SK-N-DZ (cell line): ENCODE data around the gene GMPPA.

Experiments
- DNase-seq: peaks from one replicate; pipeline ENCODE4 v3.0.0-alpha.2; 2015; ENCODE audit warnings: low spot score

GMPPA gene

GRCh38 chr2:219467736-219468075 lies 31.0 kb upstream of the GMPPA start:
- DNase-seq: no peak

DNA sequence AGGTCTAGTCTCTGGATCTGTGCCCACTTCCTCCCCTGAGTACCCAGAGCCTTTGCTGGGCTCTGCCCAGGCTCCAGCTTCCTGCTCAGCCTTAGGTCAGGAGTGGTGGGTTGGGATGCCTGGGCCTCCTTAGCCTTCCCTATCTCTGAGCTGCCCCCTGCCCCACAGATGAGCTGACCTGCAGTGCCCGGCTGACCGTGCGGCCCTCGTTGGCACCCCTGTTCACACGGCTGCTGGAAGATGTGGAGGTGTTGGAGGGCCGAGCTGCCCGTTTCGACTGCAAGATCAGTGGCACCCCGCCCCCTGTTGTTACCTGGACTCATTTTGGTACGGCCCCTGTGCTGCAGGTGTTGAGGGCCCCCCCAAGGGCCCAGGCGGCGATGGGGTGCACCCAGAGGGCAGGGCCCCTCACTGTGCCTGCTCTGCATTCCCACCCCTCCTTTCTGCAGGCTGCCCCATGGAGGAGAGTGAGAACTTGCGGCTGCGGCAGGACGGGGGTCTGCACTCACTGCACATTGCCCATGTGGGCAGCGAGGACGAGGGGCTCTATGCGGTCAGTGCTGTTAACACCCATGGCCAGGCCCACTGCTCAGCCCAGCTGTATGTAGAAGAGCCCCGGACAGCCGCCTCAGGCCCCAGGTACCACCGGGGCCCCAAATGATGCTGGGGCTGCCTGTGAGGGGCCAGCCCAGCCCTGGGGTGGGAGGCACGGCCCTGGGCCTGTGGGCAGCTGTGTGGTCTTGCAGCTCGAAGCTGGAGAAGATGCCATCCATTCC lies 30.1 kb upstream of the GMPPA start:
- no peak for DNase-seq

DNA sequence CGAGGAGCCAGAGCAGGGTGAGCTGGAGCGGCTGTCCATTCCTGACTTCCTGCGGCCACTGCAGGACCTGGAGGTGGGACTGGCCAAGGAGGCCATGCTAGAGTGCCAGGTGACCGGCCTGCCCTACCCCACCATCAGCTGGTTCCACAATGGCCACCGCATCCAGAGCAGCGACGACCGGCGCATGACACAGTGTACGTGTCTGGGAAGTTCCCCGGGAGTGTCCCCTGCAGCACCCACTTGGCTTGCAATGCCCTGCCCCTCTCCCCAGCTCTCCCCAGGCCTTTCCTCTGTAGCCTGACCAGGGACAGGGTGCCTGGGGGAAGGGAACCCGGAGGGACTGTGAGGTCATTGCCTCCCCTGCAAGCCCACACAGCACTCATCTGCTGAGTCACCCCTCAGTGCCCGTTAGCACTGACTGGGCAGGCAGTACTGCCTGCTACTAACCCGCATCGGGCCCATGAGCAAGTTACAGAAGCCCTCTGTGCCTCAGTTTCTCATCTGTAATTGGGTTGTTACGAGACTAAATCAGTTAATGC lies 29.4 kb upstream of the GMPPA start:
- no peak for DNase-seq

DNA sequence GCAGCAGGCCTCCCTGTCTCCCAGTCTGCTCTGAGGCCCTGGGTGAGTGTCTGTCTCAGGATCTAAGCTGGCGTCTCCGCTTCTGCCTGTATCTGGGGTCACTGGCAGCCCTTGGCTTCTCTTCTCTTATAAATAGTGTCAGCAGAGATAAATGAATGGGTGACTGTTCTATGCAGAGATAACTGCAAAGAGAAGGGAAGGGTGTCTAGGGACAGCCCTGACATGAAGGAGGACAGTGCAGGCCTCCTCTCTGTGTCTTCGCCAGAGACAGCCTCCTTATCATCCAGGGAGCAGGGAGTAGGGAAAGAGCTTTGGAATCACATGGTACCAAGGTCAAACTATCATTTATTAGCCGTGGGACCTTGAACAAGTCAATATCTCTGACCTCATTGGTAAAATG lies 28.3 kb upstream of the GMPPA start:
- no peak for DNase-seq

GRCh38 chr2:219471476-219472371 lies 27.0 kb upstream of the GMPPA start:
- DNase-seq: no peak

GRCh38 chr2:219472629-219473187 lies 26.0 kb upstream of the GMPPA start:
- DNase-seq: peak; percentile 82

GRCh38 chr2:219473511-219473910 lies 25.2 kb upstream of the GMPPA start:
- DNase-seq: no peak

DNA sequence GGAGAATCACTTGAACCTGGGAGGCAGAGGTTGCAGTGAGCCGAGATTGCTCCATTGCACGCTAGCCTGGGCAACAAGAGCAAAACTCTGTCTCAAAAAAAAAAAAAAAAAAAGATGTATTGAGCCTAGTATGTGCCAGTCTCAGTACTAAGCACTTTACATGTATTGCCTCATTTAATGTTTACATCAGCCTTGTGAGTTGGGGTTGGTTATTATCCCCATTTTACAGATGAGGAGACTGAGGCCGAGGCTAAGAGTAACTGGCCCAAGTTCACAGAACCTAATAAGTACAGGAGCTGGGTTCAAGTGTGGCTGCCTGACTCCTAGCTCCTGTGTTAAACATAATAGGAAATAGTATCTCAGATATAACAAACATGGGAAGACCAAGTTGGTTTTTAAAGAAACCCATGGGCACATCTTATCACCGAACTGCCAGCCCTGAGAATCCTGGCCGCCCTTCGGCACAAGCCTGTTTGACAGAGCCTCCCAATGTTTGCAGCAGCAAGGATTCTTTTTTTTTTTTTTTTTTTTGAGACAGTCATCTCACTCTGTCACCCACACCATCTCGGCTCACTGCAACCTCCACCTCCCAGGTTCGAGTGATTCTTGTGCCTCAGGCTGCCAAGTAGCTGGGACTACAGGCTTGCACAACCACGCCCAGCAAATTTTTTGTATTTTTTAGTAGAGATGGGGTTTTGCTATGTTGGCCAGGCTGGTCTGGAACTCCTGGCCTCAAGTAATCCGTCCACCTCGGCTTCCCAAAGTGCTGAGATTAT lies 24.2 kb upstream of the GMPPA start:
- DNase-seq: no peak

DNA sequence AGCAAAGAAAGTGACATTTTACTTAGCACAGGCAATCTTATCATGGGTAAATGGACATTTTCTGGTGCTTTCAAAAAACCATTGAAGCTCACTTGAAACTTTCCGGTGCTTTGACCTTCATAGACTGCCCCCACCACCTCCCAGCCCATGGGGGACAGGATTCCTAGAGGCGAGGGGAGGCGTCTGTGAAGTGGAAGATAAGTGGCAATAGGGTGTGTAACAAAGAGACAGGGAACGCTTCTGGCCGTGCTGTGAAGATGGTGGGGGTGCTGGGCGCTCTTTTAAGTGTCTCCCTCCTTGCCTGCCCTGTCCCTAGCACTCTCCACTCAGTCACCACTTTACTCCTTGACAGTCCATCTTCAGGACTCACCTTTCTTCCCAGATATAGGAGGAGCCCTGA lies 23.4 kb upstream of the GMPPA start:
- no peak for DNase-seq

- DNase-seq: peak; percentile 78
These were observed 22.7 kb upstream of the GMPPA start for GRCh38 chr2:219475697-219476651.

- DNase-seq: peak; percentile 86
These were observed 22.0 kb upstream of the GMPPA start for GRCh38 chr2:219476652-219477151.

DNA sequence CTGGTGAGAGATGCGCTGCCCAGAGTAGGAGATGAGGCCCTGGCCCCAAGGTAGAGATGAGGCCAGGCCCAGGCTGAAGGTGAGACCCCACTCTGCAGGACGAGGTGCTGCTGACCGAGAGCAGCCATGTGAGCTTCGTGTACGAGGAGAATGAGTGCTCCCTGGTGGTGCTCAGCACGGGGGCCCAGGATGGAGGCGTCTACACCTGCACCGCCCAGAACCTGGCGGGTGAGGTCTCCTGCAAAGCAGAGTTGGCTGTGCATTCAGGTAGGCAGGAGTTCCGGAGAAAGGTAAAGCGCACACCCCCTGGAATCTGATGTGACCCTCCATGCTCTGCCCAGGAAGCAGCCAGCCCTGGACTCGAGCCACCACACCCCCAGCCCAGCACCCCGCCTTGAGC lies 21.5 kb upstream of the GMPPA start:
- DNase-seq: no peak

DNA sequence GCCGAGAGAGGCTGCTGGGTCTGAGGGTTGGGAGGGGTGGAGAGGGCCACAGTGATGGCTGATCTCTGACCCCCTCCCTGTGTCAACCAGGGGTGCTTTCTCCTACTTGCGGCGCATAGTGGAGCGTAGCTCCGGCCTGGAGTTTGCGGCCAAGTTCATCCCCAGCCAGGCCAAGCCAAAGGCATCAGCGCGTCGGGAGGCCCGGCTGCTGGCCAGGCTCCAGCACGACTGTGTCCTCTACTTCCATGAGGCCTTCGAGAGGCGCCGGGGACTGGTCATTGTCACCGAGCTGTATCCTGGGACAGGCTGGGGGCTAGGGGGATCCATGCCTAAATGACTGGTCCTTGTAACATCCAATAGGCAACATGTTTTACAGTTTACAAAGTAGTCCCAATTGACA lies 20.9 kb upstream of the GMPPA start:
- no peak for DNase-seq

DNA sequence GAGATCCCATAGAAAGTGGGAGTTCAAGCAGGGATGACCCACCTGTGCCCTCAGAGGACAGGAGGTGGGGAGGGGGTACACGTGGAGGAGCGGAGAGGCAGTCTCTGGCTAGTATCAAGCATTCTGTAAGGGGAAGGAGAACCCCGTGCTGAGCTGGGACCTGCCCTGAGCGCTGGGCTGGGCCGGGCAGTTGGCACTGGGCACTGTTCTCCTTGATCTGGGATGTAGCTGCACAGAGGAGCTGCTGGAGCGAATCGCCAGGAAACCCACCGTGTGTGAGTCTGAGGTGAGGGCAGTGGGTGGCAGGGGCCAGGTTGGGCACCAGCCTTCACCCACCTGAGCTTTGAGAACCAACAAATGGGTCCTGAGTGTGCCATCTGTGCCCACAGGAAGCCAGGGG lies 19.8 kb upstream of the GMPPA start:
- DNase-seq: no peak

DNA sequence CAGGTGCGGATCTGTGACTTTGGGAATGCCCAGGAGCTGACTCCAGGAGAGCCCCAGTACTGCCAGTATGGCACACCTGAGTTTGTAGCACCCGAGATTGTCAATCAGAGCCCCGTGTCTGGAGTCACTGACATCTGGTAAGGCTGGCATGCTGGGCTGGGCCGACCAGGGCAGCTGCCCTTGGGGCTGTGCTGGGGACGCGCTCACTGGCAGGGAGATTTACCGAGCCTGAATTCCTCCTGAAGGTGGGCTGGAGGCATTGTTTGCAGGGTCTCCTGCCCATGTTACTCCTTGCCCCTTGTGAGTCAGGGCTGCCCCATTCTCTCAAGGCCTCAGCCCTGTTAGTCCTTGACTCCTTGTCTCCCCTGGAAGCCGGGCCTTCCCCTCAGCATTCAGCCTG lies 18.7 kb upstream of the GMPPA start:
- no peak for DNase-seq

- no peak for DNase-seq
These were observed 15.9 kb upstream of the GMPPA start for GRCh38 chr2:219482674-219483405.

DNA sequence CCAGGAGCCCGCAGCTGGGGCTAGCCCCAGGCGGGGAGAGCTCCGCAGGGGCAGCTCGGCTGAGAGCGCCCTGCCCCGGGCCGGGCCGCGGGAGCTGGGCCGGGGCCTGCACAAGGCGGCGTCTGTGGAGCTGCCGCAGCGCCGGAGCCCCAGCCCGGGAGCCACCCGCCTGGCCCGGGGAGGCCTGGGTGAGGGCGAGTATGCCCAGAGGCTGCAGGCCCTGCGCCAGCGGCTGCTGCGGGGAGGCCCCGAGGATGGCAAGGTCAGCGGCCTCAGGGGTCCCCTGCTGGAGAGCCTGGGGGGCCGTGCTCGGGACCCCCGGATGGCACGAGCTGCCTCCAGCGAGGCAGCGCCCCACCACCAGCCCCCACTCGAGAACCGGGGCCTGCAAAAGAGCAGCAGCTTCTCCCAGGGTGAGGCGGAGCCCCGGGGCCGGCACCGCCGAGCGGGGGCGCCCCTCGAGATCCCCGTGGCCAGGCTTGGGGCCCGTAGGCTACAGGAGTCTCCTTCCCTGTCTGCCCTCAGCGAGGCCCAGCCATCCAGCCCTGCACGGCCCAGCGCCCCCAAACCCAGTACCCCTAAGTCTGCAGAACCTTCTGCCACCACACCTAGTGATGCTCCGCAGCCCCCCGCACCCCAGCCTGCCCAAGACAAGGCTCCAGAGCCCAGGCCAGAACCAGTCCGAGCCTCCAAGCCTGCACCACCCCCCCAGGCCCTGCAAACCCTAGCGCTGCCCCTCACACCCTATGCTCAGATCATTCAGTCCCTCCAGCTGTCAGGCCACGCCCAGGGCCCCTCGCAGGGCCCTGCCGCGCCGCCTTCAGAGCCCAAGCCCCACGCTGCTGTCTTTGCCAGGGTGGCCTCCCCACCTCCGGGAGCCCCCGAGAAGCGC lies 15.0 kb upstream of the GMPPA start:
- no peak for DNase-seq
